ENCODE measurements around the gene SPRED3. TPM values are rescaled to one million over a fixed set of nuclear protein-coding genes. Genes with fewer than 3 reads are reported as not detected.

SPRED3 gene
- total and polyA plus RNA-seq, 9 of the 15 experiments (the other 6 are each of a cell fraction or from before 2014, with no cell fraction given), result 0.05 to 1.3 (median 0.36) TPM

DNA sequence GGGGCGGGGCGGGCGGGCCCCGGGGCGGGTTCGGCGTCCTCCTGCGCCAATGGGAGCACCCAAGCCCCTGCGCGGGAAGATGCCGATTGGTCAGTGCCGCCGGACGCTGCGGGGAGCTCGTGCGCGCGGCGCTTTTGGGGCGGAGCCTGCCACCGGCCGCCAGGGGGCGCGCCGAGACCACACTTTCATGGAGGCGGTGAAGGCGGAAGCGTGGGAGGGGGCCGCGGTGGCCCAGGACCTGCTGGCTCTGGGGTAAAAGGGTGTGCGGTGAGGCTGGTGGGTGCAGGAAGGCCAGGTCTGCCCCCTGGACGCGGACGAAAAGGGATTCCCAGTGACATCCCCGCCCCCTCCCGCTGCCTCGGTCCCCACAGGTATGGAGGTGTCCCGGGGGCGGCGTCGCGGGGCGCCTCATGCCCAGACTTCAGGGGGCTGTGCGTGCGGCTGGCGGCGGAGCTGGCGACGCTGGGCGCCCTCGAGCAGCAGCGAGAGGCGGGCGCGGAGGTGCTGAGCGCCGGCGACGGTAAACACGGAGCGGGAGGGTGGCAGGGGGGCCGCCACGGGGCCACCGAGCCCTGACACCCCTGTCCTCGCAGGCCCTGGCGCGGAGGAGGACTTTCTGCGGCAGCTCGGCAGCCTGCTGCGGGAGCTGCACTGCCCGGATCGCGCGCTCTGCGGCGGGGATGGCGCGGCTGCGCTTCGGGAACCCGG, 14.6 kb downstream of the SPRED3 start, which contains the start of gene FAM98C (continued):
- TF ChIP-seq HMGN3 (IDR thresholded peaks at IDR 0.05; ENCODE audit: borderline replicate concordance, extremely low read depth, insufficient read length, low read depth, low read length) (peak; percentile 51), IFI16 (CRISPR knock-in tag; IDR thresholded peaks at IDR 0.05) (no peak), MTA3 (IDR thresholded peaks at IDR 0.05; ENCODE audit: borderline replicate concordance) (peak; percentile 84), ZNF224 (CRISPR knock-in tag; IDR thresholded peaks at IDR 0.05) (no peak), NFYB (IDR thresholded peaks at IDR 0.05; ENCODE audit: extremely low read depth, insufficient read length) (peak; percentile 81), MTA1 (IDR thresholded peaks at IDR 0.05; ENCODE audit: borderline replicate concordance) (no peak), SRSF9 (IDR thresholded peaks at IDR 0.05; ENCODE audit: borderline replicate concordance, low read depth, low read length) (no peak), ZFP30 (CRISPR knock-in tag; IDR thresholded peaks at IDR 0.05; ENCODE audit: borderline replicate concordance) (no peak), ZNF24 (IDR thresholded peaks at IDR 0.05) (no peak), NRF1 (conservative IDR thresholded peaks at IDR 0.05 in 1 of 2, IDR thresholded peaks at IDR 0.05 in 1 of 2) (peak; percentile 83 to 86), GABPB1 (CRISPR knock-in tag; IDR thresholded peaks at IDR 0.05) (peak; percentile 80), PHF20 (IDR thresholded peaks at IDR 0.05; ENCODE audit: partially characterized antibody) (peak; percentile 12), HDAC1 (IDR thresholded peaks at IDR 0.05) (no peak; a peak in 1 of 4 replicates), PCBP2 (IDR thresholded peaks at IDR 0.05; ENCODE audit: low read depth, low read length, poor library complexity, severe bottlenecking) (no peak), STAT5B (CRISPR knock-in tag; IDR thresholded peaks at IDR 0.05) (no peak), RCOR1 (IDR thresholded peaks at IDR 0.05; ENCODE audit: borderline replicate concordance in 1 of 2, low read depth in 2 of 2, low read length in 2 of 2) (peak in 1 of 2 experiments; percentile 27; a peak in 1 of 4 replicates), XRCC3 (IDR thresholded peaks at IDR 0.05) (no peak), RNF2 (IDR thresholded peaks at IDR 0.05) (peak; percentile 44; the same call in 1 of the 2 replicates), CC2D1A (IDR thresholded peaks at IDR 0.05) (no peak; the same call in 1 of the 2 replicates), ZNF12 (CRISPR knock-in tag; IDR thresholded peaks at IDR 0.05) (0 out of 2 replicates have a peak, but pooled peaks have one; percentile 29), NCOA6 (IDR thresholded peaks at IDR 0.05) (no peak), GATA2 (CRISPR knock-in tag; IDR thresholded peaks at IDR 0.05) (no peak), MECOM (CRISPR knock-in tag; IDR thresholded peaks at IDR 0.05) (no peak), RBM14 (IDR thresholded peaks at IDR 0.05; ENCODE audit: borderline replicate concordance, insufficient read depth, low read depth, low read length) (no peak)
- TF ChIP-seq, protein P1, sequence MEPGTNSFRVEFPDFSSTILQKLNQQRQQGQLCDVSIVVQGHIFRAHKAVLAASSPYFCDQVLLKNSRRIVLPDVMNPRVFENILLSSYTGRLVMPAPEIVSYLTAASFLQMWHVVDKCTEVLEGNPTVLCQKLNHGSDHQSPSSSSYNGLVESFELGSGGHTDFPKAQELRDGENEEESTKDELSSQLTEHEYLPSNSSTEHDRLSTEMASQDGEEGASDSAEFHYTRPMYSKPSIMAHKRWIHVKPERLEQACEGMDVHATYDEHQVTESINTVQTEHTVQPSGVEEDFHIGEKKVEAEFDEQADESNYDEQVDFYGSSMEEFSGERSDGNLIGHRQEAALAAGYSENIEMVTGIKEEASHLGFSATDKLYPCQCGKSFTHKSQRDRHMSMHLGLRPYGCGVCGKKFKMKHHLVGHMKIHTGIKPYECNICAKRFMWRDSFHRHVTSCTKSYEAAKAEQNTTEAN (CRISPR knock-in tag; IDR thresholded peaks at IDR 0.05), result no peak
- TF ChIP-seq, protein P2, sequence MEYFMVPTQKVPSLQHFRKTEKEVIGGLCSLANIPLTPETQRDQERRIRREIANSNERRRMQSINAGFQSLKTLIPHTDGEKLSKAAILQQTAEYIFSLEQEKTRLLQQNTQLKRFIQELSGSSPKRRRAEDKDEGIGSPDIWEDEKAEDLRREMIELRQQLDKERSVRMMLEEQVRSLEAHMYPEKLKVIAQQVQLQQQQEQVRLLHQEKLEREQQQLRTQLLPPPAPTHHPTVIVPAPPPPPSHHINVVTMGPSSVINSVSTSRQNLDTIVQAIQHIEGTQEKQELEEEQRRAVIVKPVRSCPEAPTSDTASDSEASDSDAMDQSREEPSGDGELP (CRISPR knock-in tag; IDR thresholded peaks at IDR 0.05; ENCODE audit: borderline replicate concordance), result peak; percentile 78
- TF ChIP-seq, protein P3, sequence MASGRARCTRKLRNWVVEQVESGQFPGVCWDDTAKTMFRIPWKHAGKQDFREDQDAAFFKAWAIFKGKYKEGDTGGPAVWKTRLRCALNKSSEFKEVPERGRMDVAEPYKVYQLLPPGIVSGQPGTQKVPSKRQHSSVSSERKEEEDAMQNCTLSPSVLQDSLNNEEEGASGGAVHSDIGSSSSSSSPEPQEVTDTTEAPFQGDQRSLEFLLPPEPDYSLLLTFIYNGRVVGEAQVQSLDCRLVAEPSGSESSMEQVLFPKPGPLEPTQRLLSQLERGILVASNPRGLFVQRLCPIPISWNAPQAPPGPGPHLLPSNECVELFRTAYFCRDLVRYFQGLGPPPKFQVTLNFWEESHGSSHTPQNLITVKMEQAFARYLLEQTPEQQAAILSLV (tag; IDR thresholded peaks at IDR 0.05), result no peak
- TF ChIP-seq, protein P4, sequence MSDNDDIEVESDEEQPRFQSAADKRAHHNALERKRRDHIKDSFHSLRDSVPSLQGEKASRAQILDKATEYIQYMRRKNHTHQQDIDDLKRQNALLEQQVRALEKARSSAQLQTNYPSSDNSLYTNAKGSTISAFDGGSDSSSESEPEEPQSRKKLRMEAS (CRISPR knock-in tag; IDR thresholded peaks at IDR 0.05), result peak; percentile 78
